Gastrocnemius medialis (tissue), 4 donors: Measurements from ENCODE around the gene BCL7B.

Experiments used
- CTCF ChIP-seq, 5 experiments: fragments of 450-650 bp in 3 of 5; fragments of 200-600 bp in 2 of 5; sonication (generic) in 2 of 5; IDR thresholded peaks in 4 of 5; conservative IDR thresholded peaks in 1 of 5; 1 replicate in 4 of 5; 2 replicates in 1 of 5; pipeline ENCODE4 v1.5.1; 2016 to 2019; ENCODE audit warnings: antibody characterized with exemption in 5 of 5, mild to moderate bottlenecking in 3 of 5, moderate library complexity in 3 of 5
- POLR2A ChIP-seq, 2 donors: fragments of 450-650 bp; IDR thresholded peaks; one replicate each; pipeline ENCODE4 v1.6.1; 2017; ENCODE audit warnings: antibody characterized with exemption in 2 of 2, mild to moderate bottlenecking in 2 of 2, moderate library complexity in 2 of 2

GRCh38 chr7:73503229-73503628, 54.3 kb downstream of the BCL7B start:
- TF ChIP-seq CTCF (IDR thresholded peaks at IDR 0.05 in 4 of 5, conservative IDR thresholded peaks at IDR 0.05 in 1 of 5) (no peak), POLR2A (IDR thresholded peaks at IDR 0.05) (no peak)
